Stimulated activated CD4-positive, alpha-beta T cell treated with anti-CD3 and anti-CD28 coated beads, Interleukin-4, amount 100 ng/mL, for 24 hours (primary cell): ENCODE measurements around the gene AHSG.
A peak's percentile ranks its signal among the peaks of the same experiment; 100 is the strongest.
"Not testable (repeated sequence)": the region's sequence is repeated elsewhere in the genome, so short reads cannot be mapped to it uniquely, and the experiment has no call there.

Source experiments
- DNase-seq: peaks from one replicate; pipeline ENCODE4 v3.0.0-alpha.2; 2020

AHSG gene

GRCh38 chr3:186612721-186613636, at the start of gene AHSG:
AHSG (plus strand) TSS chr3:186613060; CDS start chr3:186613142, 82 bp downstream.
- no peak for DNase-seq

GRCh38 chr3:186564586-186564985, 48.3 kb upstream of the AHSG start:
- DNase-seq = no peak

- no peak for DNase-seq
These were observed 46.1 kb upstream of the AHSG start for GRCh38 chr3:186566772-186567071.

GRCh38 chr3:186567072-186567921, 45.6 kb upstream of the AHSG start, which contains the start of gene TBCCD1:
TBCCD1 (minus strand) TSS chr3:186567339; CDS start chr3:186564329, 3,010 bp downstream.
- DNase-seq = peak; percentile 94

- DNase-seq = not testable (repeated sequence)
These were observed 43.5 kb upstream of the AHSG start for GRCh38 chr3:186569361-186569760.

- no peak for DNase-seq
These were observed 43.1 kb upstream of the AHSG start for GRCh38 chr3:186569779-186570095.

GRCh38 chr3:186570096-186570940, 42.5 kb upstream of the AHSG start, which contains the start of gene DNAJB11:
DNAJB11 (plus strand) TSS chr3:186570720; CDS start chr3:186570898, 178 bp downstream.
- peak; percentile 99 for DNase-seq

GRCh38 chr3:186570941-186571643, 41.8 kb upstream of the AHSG start:
- DNase-seq = no peak

- DNase-seq = no peak
These were observed 41.2 kb upstream of the AHSG start for GRCh38 chr3:186571644-186572013.

GRCh38 chr3:186577521-186577920, 35.3 kb upstream of the AHSG start:
- no peak for DNase-seq

GRCh38 chr3:186580785-186581184, 32.1 kb upstream of the AHSG start:
- no peak for DNase-seq

- DNase-seq = no peak
These were observed 30.3 kb upstream of the AHSG start for GRCh38 chr3:186582541-186582940.

GRCh38 chr3:186583831-186584230, 29.0 kb upstream of the AHSG start:
- DNase-seq = no peak

- DNase-seq = not testable (repeated sequence)
These were observed 26.6 kb upstream of the AHSG start for GRCh38 chr3:186586245-186586644.

GRCh38 chr3:186587183-186587582, 25.7 kb upstream of the AHSG start:
- no peak for DNase-seq

GRCh38 chr3:186588632-186589031, 24.2 kb upstream of the AHSG start:
- no peak for DNase-seq

- DNase-seq = no peak
These were observed 23.7 kb upstream of the AHSG start for GRCh38 chr3:186589121-186589520.

GRCh38 chr3:186589856-186590579, 22.8 kb upstream of the AHSG start:
- no peak for DNase-seq

GRCh38 chr3:186590580-186591295, 22.1 kb upstream of the AHSG start:
- DNase-seq = no peak

- DNase-seq = no peak
These were observed 20.2 kb upstream of the AHSG start for GRCh38 chr3:186592682-186593081.

- no peak for DNase-seq
These were observed 19.0 kb upstream of the AHSG start for GRCh38 chr3:186593862-186594261.
